ENCODE results near the gene GRIA4. TPM values are rescaled to one million over a fixed set of nuclear protein-coding genes. Genes with fewer than 3 reads are reported as not detected.

The GRIA4 gene
- polyA plus RNA-seq, 2 of the 4 experiments (the other 2 are of a cell fraction) = not detected

DNA sequence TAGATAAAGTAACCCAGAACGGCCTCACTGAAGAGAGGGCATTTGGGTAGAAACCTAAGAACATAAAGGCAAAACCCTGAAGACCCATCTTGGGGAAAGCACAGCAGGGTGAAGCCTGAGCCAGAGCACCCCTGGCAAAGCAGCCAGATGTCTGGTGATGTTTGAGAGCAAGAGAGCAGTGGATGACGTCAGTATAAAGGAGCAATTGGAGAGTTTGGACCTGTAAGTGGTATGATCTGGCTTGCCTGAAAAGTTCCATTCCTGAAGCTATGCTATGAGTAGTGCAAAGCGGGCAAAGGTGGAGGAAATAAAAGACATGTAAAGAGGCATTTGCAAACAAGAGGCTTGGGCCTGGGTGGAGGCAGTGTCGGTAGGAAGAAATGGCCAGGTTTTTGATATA is 244.4 kb downstream of the GRIA4 start:
- Histone ChIP-seq H3K4me1 (no peaks in the 10 kb centered on the region), H3K4me3 (no peak overlapping the region), H3K27ac (no peak overlapping the region), H3K4me2 (no peak overlapping the region), H3K9me3 (no peaks in the 10 kb centered on the region)
- DNase-seq (ENCODE audit: low read depth in 1 of 2, low spot score in 1 of 2) (no peak), FAIRE-seq (no peak), ATAC-seq (no peak)
- no peak for TF ChIP-seq ESRRA (IDR thresholded peaks at IDR 0.05; ENCODE audit: borderline replicate concordance, low read length)
- TF ChIP-seq, protein P1, sequence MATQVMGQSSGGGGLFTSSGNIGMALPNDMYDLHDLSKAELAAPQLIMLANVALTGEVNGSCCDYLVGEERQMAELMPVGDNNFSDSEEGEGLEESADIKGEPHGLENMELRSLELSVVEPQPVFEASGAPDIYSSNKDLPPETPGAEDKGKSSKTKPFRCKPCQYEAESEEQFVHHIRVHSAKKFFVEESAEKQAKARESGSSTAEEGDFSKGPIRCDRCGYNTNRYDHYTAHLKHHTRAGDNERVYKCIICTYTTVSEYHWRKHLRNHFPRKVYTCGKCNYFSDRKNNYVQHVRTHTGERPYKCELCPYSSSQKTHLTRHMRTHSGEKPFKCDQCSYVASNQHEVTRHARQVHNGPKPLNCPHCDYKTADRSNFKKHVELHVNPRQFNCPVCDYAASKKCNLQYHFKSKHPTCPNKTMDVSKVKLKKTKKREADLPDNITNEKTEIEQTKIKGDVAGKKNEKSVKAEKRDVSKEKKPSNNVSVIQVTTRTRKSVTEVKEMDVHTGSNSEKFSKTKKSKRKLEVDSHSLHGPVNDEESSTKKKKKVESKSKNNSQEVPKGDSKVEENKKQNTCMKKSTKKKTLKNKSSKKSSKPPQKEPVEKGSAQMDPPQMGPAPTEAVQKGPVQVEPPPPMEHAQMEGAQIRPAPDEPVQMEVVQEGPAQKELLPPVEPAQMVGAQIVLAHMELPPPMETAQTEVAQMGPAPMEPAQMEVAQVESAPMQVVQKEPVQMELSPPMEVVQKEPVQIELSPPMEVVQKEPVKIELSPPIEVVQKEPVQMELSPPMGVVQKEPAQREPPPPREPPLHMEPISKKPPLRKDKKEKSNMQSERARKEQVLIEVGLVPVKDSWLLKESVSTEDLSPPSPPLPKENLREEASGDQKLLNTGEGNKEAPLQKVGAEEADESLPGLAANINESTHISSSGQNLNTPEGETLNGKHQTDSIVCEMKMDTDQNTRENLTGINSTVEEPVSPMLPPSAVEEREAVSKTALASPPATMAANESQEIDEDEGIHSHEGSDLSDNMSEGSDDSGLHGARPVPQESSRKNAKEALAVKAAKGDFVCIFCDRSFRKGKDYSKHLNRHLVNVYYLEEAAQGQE (IDR thresholded peaks at IDR 0.05) = no peak
- TF ChIP-seq MYC (IDR thresholded peaks at IDR 0.05; ENCODE audit: borderline replicate concordance, low read length) = no peak
- no peak for TF ChIP-seq MAX (IDR thresholded peaks at IDR 0.05)
- WGBS (ENCODE audit: missing lambda C conversion rate) = 36% methylated on average over 4 of the region's 4 CpGs
- ChIA-PET POLR2A (no interaction called here), CTCF (interaction anchor here (1.4 kb wide), 1 partner anchor 9 kb away, joined by 5 read pairs; no protein-coding TSS in a partner anchor)

GRCh38 chr11:105856954-105857353 is 247.1 kb downstream of the GRIA4 start:
- ATAC-seq (no peak), DNase-seq (ENCODE audit: low read depth in 1 of 2, low spot score in 1 of 2) (no peak), FAIRE-seq (no peak)
- no peaks in the 10 kb centered on the region for H3K4me1 ChIP-seq
- 19% methylated on average over 3 of the region's 3 CpGs for WGBS (ENCODE audit: missing lambda C conversion rate)
- no peak overlapping the region for H3K4me2 ChIP-seq
- H3K27ac ChIP-seq = no peak overlapping the region
- no peaks in the 10 kb centered on the region for H3K9me3 ChIP-seq
- TF ChIP-seq HOXB5 (CRISPR knock-in tag; IDR thresholded peaks at IDR 0.05) (no peak), PHF8 (IDR thresholded peaks at IDR 0.05; ENCODE audit: borderline replicate concordance, low read depth) (no peak), CEBPB (IDR thresholded peaks at IDR 0.05) (no peak), MAFK (IDR thresholded peaks at IDR 0.05; ENCODE audit: partially characterized antibody) (no peak), ZNF302 (CRISPR knock-in tag; IDR thresholded peaks at IDR 0.05) (no peak), ATOH8 (CRISPR knock-in tag; IDR thresholded peaks at IDR 0.05; ENCODE audit: low read depth) (no peak), HEYL (CRISPR knock-in tag; IDR thresholded peaks at IDR 0.05) (no peak), POLR2A (IDR thresholded peaks at IDR 0.05; ENCODE audit: low read length) (no peak), FOSB (CRISPR knock-in tag; IDR thresholded peaks at IDR 0.05) (no peak), EHMT2 (IDR thresholded peaks at IDR 0.05; ENCODE audit: low read depth) (no peak), ZSCAN20 (CRISPR knock-in tag; IDR thresholded peaks at IDR 0.05) (no peak), MAX (IDR thresholded peaks at IDR 0.05) (no peak), KDM1A (IDR thresholded peaks at IDR 0.05; ENCODE audit: low read depth) (no peak), MAZ (IDR thresholded peaks at IDR 0.05; ENCODE audit: borderline replicate concordance, low read depth, low read length) (no peak), ELK1 (IDR thresholded peaks at IDR 0.05; ENCODE audit: low read depth, low read length) (no peak), HOXA7 (CRISPR knock-in tag; IDR thresholded peaks at IDR 0.05) (no peak), NR3C1 (IDR thresholded peaks at IDR 0.05) (no peak)
- TF ChIP-seq, protein P2, sequence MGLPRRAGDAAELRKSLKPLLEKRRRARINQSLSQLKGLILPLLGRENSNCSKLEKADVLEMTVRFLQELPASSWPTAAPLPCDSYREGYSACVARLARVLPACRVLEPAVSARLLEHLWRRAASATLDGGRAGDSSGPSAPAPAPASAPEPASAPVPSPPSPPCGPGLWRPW (IDR thresholded peaks at IDR 0.05) = no peak
- TF ChIP-seq, protein P3, sequence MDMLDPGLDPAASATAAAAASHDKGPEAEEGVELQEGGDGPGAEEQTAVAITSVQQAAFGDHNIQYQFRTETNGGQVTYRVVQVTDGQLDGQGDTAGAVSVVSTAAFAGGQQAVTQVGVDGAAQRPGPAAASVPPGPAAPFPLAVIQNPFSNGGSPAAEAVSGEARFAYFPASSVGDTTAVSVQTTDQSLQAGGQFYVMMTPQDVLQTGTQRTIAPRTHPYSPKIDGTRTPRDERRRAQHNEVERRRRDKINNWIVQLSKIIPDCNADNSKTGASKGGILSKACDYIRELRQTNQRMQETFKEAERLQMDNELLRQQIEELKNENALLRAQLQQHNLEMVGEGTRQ (IDR thresholded peaks at IDR 0.05) = no peak
- H3K4me3 ChIP-seq = no peak overlapping the region
- CTCF ChIA-PET = no interaction called here
- POLR2A ChIA-PET = no interaction called here

Measured in A549 (cell line).